ENCODE measurements around the gene KMT2C. TPM values are rescaled to one million over a fixed set of nuclear protein-coding genes. Genes with fewer than 3 reads are reported as not detected.
"Not testable (repeated sequence)": the region's sequence is repeated elsewhere in the genome, so short reads cannot be mapped to it uniquely, and the experiment has no call there.

KMT2C gene
- total RNA-seq, 1 donor from 2014 or later: 18.0 TPM

- H3K4me3 ChIP-seq (ENCODE audit: low read depth, low read length); DNase-seq (ENCODE audit: low read depth): not testable (repeated sequence)
Observed at GRCh38 chr7:152469576-152469975, 33.8 kb upstream of the KMT2C start.

DNA sequence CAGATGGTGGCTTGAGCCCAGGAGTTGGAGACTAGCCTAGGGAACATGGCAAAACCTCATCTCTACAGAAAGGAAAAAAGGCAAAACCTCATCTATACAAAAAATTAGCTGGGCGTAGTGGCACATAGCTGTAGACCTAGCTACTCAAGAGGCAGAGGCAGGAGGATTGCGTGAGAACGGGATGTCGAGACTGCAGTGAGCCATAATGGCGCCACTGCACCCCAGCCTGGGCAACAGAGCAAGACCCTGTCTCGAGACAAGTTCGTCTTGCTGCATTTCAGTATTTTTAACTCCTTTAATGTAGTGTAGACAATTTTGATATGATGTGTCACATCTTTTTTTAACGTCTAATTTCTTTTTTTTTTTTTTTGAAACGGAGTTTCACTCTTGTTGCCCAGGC lies 31.4 kb upstream of the KMT2C start:
- TF ChIP-seq, protein P1, sequence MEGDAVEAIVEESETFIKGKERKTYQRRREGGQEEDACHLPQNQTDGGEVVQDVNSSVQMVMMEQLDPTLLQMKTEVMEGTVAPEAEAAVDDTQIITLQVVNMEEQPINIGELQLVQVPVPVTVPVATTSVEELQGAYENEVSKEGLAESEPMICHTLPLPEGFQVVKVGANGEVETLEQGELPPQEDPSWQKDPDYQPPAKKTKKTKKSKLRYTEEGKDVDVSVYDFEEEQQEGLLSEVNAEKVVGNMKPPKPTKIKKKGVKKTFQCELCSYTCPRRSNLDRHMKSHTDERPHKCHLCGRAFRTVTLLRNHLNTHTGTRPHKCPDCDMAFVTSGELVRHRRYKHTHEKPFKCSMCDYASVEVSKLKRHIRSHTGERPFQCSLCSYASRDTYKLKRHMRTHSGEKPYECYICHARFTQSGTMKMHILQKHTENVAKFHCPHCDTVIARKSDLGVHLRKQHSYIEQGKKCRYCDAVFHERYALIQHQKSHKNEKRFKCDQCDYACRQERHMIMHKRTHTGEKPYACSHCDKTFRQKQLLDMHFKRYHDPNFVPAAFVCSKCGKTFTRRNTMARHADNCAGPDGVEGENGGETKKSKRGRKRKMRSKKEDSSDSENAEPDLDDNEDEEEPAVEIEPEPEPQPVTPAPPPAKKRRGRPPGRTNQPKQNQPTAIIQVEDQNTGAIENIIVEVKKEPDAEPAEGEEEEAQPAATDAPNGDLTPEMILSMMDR (conservative IDR thresholded peaks at IDR 0.05; ENCODE audit: low read depth, low read length): no peak

GRCh38 chr7:152465119-152465387 lies 29.2 kb upstream of the KMT2C start:
- peak overlapping the region; percentile 78 for H3K4me3 ChIP-seq (ENCODE audit: low read depth, low read length)
- DNase-seq (ENCODE audit: low read depth): no peak
- TF ChIP-seq, protein P1 (conservative IDR thresholded peaks at IDR 0.05; ENCODE audit: low read depth, low read length): no peak

More for the DNA sequence above, 31.4 kb upstream of the KMT2C start:
- H3K4me3 ChIP-seq (ENCODE audit: low read depth, low read length): no peak overlapping the region
- DNase-seq (ENCODE audit: low read depth): no peak

GRCh38 chr7:152464312-152465118 lies 28.7 kb upstream of the KMT2C start:
- TF ChIP-seq, protein P1 (conservative IDR thresholded peaks at IDR 0.05; ENCODE audit: low read depth, low read length): no peak
- H3K4me3 ChIP-seq (ENCODE audit: low read depth, low read length): peak overlapping the region; percentile 78
- peak; percentile 25 for DNase-seq (ENCODE audit: low read depth)

DNA sequence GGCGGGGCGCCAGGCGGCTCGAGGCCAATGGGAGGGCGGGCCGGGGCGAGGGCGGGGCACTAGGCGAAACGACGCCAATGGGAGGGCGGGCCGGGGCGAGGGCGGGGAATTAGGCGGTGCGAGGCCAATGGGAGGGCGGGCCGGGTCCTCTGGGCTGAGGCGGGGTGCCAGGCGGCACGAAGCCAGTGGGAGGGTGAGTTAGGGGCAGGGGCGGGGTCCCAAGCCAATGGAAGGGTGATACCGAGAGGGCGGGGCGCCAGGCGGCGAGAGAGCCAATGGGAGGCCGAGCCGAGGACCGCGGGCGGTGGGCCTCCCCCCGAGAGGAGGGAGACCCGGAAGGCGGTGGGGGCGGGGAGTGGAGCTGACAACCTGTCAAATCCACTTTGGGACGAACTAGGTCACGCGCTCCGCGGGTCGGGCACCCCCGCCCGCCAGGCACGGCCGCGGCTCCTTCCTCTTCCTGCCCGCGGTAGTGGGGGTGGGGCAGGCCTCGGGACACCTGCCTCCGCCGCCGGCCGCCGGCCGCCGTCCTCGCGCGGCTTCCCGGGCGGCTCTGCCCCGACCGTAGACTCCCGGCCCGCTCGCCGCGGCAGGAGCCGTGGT lies 28.0 kb upstream of the KMT2C start:
- H3K4me3 ChIP-seq (ENCODE audit: low read depth, low read length): peak overlapping the region; percentile 91
- TF ChIP-seq, protein P1 (conservative IDR thresholded peaks at IDR 0.05; ENCODE audit: low read depth, low read length): no peak
- DNase-seq (ENCODE audit: low read depth): peak; percentile 70

DNA sequence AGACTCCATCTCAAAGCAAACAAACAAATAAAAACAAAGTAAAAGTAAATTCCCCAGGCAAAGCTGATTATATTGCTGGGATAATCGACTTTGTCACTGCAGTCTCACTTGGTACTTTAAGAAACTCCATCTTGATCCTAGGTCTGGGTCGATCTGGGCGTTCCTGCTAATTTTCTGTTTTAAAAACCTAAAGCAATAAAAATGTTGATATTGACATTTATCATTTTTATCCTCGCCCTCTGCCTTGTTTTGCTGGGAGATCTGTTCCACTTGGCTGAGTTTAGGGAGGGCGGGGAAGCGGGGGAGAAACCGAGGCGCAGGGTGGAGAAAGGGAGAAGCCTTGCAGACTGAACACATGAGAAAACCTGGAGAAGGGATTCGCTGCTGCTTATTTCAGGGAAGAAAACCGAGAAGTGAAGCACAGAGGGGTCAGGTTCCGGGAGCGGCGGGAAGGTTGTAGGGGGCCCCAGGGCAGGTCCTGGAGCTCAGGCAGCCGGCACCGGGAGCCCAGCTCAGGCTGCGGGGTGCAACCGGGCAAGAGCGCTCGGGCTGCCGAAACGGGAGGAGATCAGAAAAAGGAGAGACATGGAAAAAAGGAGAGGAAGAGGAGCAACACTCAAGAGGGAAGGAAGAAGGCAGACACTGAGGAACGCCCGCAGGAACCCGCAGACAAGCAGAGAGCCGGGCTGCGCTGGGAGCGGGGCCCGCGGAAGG lies 27.3 kb upstream of the KMT2C start:
- H3K4me3 ChIP-seq (ENCODE audit: low read depth, low read length): peak overlapping the region; percentile 91
- TF ChIP-seq, protein P1 (conservative IDR thresholded peaks at IDR 0.05; ENCODE audit: low read depth, low read length): no peak
- no peak for DNase-seq (ENCODE audit: low read depth)

GRCh38 chr7:152459724-152460251 lies 24.0 kb upstream of the KMT2C start:
- no peak overlapping the region for H3K4me3 ChIP-seq (ENCODE audit: low read depth, low read length)
- TF ChIP-seq, protein P1 (conservative IDR thresholded peaks at IDR 0.05; ENCODE audit: low read depth, low read length): no peak
- no peak for DNase-seq (ENCODE audit: low read depth)
